ENCODE data around the gene HNRNPA3.
"Not testable (repeated sequence)": the region's sequence is repeated elsewhere in the genome, so short reads cannot be mapped to it uniquely, and the experiment has no call there.

HNRNPA3 gene

DNA sequence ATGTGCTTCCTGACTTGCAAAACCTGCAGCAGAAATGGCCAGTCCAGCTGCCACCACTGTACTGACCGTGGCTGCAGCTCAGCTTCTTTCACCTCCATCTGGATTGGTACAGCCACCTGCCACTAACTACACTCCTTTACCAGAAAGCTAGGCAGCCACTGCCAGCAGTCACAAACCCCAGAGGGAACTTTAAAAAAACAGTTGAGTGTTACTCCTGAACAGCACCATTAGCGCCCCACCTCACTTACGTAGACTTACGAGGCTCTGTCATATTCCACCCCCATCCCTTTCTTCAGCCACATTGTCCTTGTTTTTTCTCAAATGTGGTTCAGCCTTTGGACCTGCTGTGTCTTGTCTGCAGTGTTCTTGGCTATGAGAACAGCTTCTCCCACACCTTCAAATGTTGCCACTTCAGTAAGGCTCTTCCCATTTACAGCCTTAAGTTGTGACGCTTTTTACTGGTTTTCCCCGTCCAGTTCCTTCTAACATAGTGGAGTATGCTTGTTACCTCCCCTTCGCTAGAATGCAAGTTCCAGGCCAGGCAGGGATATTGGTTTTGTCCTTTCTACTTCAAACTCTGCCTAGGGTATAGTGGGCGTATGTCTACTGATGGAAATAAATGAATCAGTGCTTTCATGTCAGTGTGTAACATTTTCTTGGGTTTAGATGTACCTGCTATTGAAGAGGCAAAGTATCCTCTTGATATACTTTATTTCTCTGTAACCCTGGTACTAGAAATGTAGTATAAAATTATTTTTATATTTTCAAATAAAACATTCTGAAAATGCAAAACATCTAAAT lies 17.0 kb downstream of the HNRNPA3 start:
- DNase-seq (ENCODE audit: low read depth, low spot score) = no peak
- H3K27ac ChIP-seq = peak overlapping the region; percentile 61

GRCh38 chr2:177231270-177231669 lies 18.7 kb downstream of the HNRNPA3 start:
- no peak for DNase-seq (ENCODE audit: low read depth, low spot score)

DNA sequence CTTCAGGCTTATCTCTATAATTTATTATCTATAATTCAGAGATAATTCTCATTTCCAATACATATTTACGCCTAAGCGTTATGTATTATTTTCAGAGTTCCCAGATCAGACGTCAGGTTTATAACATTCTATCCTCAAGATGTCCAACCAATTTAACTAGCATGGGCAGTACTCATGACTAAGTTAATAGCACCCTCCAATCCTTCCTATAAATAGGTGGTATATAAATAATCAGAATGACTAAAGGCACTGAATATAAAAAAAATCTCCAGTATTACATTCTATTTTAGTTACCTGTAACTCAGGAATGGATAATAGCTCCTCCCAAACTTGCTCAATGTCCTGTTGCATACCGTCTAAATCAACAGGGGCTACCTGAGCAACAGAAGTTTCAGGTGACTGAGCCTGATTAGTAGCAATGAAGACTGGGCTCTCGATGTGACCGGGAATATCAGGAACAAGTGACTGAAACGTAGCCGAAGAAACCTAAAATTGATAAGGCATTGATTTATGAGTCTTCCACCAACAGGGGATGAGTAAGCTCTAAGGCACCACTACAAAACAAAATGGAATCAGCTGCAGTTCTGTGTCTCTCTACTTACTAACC lies 19.6 kb downstream of the HNRNPA3 start:
- peak overlapping the region; percentile 61 for H3K27ac ChIP-seq
- no peak for DNase-seq (ENCODE audit: low read depth, low spot score)

More at GRCh38 chr2:177231270-177231669, 18.7 kb downstream of the HNRNPA3 start:
- H3K27ac ChIP-seq = peak overlapping the region; percentile 61

- peak overlapping the region; percentile 61 for H3K27ac ChIP-seq
- no peak for DNase-seq (ENCODE audit: low read depth, low spot score)
These were observed 21.7 kb downstream of the HNRNPA3 start for GRCh38 chr2:177234267-177234666.

DNA sequence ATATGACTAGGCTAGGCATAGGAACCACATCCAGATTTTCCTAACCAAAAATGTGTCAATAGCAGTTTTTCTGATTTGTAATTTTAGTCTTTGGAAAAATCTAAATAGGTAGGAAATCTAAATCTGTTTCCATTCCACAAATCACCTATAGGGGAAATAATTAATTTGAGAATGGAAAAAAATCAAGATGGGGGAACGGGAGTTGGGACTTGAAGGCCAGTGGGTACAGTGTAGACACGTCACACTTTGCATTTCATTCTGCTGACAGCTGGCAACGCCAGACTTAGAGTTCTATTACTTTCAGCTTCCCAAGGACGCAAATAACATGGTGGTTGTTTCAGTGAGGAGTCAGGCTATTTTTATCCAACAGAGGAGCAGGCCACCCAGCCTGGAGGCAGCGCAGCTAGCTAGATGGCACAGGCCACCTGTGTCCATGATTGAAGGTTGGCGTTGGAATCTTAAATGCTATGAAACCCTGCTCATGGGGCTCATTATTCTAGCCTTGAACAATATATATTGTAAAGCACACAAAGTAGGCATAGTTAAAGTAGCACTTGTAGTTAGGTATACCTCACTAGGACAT lies 23.4 kb downstream of the HNRNPA3 start:
- peak overlapping the region; percentile 7 for H3K27ac ChIP-seq
- no peak for DNase-seq (ENCODE audit: low read depth, low spot score)

- peak overlapping the region; percentile 98 for H3K27ac ChIP-seq
- no peak for DNase-seq (ENCODE audit: low read depth, low spot score)
These were observed 25.3 kb downstream of the HNRNPA3 start for GRCh38 chr2:177237932-177238331.

GRCh38 chr2:177239053-177239452 lies 26.5 kb downstream of the HNRNPA3 start:
- H3K27ac ChIP-seq = peak overlapping the region; percentile 98
- DNase-seq (ENCODE audit: low read depth, low spot score) = no peak

DNA sequence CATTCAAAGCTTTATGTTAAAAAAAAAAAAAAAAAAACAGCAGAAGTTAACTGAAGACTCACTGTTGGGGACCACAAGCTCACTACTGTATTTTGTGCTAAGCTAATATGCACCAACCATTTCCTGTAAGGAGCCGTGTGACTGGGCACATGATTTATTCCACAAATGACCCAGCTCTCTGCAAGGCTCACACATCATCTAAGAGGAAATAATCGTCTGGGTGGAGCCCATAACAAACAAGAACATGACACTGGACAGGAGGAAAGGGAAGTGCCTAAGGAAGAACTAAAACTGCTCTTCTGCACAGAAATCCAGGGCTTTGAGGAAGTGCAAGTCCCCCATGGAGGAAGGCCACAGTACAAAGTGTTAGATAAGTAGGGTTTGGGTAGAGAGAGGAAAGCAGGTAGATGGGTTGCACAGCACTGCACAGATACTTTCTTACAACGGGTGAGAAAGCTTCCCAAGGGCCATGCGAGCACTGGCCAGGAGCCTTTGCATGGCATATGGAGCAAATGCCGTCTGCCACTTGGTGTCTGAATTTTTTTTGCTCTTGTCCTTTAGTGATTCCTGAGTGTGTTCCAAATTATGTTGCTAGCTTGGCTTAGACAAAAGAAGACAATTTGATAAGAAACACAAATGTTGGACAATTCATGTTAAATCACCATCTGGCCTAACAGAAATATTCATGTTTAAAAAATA lies 27.5 kb downstream of the HNRNPA3 start:
- no peak for DNase-seq (ENCODE audit: low read depth, low spot score)

DNA sequence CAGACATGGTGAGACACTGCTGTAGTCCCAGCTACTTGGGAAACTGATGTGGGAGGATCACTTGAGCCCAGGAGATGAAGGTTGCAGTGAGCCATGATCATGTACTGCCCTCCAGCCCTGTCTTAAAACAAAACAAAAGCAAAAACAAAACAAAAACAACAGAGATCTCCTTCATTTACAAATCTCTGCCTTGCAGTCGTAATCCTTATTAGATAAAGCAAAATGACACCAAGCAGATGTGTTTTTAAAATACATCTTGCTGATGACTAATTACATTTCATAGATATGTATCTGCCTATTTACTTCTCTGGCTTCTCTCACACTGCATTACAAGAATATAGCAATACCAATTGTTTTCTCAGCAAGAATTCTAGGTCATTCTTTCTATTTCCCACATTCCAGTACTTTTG lies 29.1 kb downstream of the HNRNPA3 start:
- DNase-seq (ENCODE audit: low read depth, low spot score) = no peak

More for the DNA sequence above, 27.5 kb downstream of the HNRNPA3 start:
- peak overlapping the region; percentile 98 for H3K27ac ChIP-seq

GRCh38 chr2:177242121-177242987 lies 29.8 kb downstream of the HNRNPA3 start:
- H3K27ac ChIP-seq = peak overlapping the region; percentile 98
- no peak for DNase-seq (ENCODE audit: low read depth, low spot score)

More for the DNA sequence above, 29.1 kb downstream of the HNRNPA3 start:
- H3K27ac ChIP-seq = peak overlapping the region; percentile 98

DNA sequence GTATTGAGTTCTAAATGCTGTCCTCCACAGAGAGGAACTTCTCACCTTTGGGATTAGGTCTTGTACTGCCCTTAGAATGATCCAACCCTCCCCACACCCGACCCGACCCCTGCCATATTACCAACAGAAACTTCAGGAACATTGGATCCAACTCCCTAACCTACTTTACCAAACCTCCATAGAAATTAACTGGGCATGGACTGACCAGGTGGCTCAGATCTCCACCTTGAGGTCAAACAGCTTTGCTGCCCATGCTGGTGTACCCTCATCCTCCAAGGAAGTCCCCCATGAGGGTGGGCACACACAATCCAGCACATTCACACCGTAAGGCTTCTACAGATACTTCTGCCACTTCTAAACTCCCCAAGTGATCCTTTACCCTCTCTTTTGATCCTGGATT lies 30.5 kb downstream of the HNRNPA3 start:
- peak overlapping the region; percentile 98 for H3K27ac ChIP-seq
- DNase-seq (ENCODE audit: low read depth, low spot score) = no peak

DNA sequence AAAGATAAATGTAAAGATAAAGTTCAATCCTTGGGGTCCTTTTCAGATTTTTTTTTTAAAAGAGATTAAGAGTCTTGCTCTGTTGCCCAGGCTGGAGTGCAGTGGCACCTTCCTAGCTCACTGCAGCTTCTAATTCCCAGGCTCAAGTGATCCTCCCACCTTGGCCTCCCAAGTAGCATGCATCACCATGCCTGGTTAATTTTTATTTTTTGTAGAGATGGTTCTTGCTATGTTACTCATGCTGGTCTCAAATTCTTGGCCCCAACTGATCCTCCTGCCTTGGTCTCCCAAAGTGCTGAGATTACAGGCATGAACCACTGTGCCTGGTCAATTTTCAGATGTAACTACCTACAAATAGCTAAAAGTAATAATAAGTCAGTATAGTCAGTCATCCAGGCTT lies 30.9 kb downstream of the HNRNPA3 start:
- no peak for DNase-seq (ENCODE audit: low read depth, low spot score)
- peak overlapping the region; percentile 98 for H3K27ac ChIP-seq

DNA sequence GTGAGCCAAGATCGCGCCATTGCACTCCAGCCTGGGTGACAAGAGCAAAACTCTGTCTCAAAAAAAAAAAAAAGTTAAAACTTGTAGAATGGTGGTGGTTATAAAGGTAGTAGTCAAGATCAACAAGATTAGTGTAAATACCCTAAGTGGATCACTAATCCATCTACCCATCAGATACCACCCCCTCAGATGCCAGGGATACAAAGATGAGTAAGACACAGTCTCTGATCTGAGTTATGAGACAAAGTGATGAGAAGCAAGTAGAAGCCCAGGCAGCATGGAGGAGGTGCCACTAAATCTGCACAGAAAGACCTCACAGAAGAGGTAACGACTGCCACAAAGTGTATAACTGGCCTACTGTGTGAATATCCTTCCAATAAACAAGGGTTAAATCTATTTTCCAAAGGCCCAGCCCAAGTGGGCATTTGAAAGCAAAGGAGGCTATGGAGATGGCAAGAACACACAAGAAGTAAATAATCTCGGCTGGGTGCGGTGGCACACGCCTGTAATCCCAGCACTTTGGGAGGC lies 31.7 kb downstream of the HNRNPA3 start:
- H3K27ac ChIP-seq = peak overlapping the region; percentile 98
- DNase-seq (ENCODE audit: low read depth, low spot score) = no peak

DNA sequence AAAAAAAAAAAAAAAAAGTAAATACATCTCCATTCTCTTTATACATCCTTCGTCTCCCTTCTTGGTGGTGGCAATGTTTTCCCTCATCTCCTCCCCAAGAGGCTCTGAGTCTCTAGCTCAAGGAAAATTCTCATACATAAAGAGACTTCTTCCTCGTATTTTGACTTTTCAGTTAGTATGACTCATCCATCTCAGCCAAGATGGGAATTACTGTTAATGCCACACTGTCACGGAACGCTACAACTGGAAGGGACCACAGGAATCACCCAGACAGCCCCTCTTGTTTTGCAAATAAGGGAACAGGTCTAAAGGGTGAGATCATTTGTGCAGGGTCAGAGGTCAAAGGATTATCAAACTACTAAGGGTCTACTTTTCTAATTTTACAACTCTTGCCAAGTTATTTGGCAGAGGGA lies 32.4 kb downstream of the HNRNPA3 start:
- peak overlapping the region; percentile 98 for H3K27ac ChIP-seq

DNA sequence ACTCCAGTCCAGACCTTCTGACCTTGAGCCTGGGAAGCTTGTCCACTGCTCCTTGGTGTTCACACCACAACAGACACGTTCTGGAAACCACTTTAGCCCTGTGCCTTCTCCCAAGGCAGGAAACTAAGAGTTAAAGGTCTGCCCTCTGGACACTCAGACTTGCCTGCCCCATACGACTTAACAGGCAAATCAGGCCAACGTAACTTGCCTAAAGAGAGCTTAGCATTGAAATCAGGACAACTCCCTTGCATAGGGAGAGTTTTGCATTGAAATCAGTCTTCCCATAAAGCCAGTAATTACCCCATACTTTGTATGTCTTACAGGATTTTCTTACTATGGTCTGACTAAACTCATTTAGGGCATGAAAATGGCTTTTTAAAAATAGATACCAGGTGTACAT lies 33.4 kb downstream of the HNRNPA3 start:
- no peak for DNase-seq (ENCODE audit: low read depth, low spot score)
- peak overlapping the region; percentile 98 for H3K27ac ChIP-seq

More for the DNA sequence above, 32.4 kb downstream of the HNRNPA3 start:
- no peak for DNase-seq (ENCODE audit: low read depth, low spot score)

DNA sequence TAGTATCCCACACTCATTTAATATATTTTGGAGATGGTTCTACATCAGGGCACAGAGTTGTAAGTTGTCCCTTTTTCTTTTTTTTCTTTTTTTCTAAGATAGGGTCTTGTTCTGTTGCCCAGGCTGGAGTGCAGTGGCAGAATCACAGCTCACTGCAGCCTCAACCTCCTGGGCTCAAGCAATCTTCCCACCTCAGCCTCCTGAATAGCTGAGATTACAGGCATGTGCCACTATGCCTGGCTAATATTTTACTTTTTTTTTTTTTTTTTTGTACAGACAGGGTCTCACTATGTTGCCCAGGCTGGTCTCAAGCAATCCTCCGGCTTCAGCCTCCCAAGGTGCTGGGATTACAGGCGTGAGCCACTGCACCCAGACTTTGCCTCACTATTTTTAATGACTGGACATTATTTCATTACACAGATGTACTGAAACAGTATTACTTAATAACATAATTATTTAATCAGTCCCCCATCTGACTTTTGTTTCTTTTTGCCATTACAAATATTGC lies 34.0 kb downstream of the HNRNPA3 start:
- H3K27ac ChIP-seq = peak overlapping the region; percentile 98
- DNase-seq (ENCODE audit: low read depth, low spot score) = not testable (repeated sequence)

DNA sequence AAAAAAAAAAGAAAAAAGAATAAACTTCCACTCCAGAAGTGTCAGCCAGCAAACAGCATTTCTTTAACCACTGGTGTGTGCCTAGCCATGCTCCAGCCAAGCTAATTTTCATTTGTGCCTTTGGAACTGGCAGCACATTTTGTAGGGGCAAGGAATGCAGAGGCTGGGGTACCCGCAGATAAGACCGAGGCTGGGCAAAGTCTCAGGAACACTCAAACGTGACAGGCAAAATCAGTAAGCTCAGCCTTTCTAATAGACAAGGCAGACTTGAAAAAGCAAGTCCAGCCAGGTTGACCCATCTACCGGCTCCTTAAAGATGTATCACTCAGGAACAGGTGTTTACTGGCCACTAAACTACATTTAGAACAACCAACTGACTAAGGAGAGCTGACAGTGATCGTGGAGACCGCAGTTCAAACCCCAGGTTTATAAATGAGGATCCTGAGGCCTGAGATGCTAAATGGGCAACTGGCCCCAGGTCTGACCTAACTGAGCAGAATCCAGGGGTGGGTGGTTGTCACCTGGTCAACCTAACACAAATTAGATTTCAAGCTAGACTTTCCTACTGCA lies 35.2 kb downstream of the HNRNPA3 start:
- DNase-seq (ENCODE audit: low read depth, low spot score) = no peak
- H3K27ac ChIP-seq = peak overlapping the region; percentile 98

DNA sequence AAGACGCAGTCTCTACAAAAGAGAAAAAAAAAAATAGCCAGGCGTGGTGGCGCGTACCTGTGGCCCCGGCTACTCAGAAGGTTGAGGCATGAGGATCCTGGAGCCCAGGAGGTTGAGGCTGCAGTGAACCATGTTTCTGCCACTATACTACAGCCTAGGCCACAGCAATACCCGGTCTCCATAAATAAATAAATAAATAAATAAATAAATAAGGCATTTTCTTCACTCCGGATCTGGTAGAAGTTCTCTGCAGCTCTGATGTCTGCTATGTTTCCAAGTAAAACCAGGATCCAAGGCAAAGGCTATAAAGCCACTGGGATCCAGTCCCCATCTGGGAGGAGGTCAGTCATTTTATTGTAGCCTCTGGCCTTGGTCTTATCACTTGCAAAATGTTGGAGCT lies 36.4 kb downstream of the HNRNPA3 start:
- H3K27ac ChIP-seq = peak overlapping the region; percentile 98
- no peak for DNase-seq (ENCODE audit: low read depth, low spot score)

GRCh38 chr2:177250461-177250860 lies 37.9 kb downstream of the HNRNPA3 start:
- peak overlapping the region; percentile 98 for H3K27ac ChIP-seq
- no peak for DNase-seq (ENCODE audit: low read depth, low spot score)
